HG03095 (cell line): ENCODE measurements around the gene S100A3.

ENCODE experiments used
- ATAC-seq: cut with Tn5 transposase; IDR thresholded peaks from one replicate; pipeline ENCODE4 v1.9.1; 2021; ENCODE audit warnings: moderate library complexity; ENCODE audit not compliant: unreplicated experiment

S100A3 gene

DNA sequence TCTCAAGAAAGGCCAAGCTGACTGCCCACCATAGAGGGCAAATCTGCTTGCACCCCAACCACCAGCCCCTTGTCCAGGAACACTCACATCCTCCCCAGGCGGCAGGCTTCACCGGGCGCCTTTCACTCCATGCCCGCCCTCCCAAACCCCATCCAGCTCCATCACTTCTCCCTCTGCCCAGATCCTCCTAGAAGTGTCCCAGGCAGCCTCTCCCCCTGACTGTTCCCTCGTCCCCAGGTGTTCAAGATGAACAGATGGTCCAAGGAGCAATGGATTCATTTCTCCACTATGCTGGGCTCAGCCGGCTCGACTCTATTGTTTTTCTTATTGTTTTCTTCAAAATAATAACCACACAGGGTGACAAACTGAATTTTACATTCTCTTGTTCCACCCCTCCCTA lies 35.4 kb downstream of the S100A3 start:
- ATAC-seq = no peak

DNA sequence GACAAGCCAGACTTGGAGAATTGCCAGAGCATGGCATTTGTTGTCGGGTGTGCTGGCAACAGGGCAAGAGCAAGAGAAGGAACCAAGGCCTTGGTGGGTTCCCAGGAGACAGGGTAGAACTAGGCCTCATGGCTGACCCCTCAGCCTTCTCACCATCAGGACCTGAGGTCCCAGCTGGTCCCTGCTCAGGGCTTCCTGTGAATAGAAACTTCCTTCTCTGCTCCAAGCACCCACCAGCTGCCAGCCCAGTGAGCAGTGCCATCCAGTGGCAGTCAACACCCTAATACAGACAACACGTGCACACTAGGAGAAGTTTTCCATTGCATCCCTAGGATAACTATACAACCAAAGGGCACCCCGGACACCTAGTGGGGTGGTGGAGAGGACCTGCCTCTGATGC lies 36.0 kb downstream of the S100A3 start:
- no peak for ATAC-seq

- no peak for ATAC-seq
Observed at GRCh38 chr1:153510984-153511410, 38.1 kb downstream of the S100A3 start.

DNA sequence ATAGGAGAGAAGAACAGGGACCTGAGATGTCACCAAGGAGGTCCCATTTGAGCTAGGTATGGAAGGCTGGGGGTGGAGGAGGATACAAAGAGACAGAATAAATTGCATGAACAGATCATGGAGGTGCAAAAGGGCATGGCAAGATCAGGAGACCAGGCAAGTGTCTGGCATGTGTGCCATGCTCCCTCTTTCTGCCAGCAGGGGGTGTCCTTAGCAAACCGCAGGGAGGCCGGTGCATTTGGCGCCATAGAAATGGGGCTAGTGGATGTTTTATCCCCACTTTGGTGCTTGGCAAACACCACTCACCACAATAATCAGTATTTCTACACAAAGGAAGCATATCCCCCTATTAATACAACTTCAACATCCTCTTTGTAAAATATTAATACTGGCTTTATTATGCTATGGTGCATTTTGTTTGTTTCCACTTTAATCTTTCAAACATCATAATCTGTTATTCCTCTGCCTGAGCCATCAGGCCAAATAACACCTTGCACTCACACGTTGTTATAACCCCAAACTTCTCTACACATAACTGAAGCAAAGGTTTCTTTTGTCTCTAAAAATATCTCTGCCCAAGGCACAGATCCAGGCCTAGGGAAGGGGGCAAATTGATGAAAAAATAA lies 39.2 kb downstream of the S100A3 start:
- ATAC-seq = no peak

- no peak for ATAC-seq
Observed at GRCh38 chr1:153509036-153509435, 40.0 kb downstream of the S100A3 start.

DNA sequence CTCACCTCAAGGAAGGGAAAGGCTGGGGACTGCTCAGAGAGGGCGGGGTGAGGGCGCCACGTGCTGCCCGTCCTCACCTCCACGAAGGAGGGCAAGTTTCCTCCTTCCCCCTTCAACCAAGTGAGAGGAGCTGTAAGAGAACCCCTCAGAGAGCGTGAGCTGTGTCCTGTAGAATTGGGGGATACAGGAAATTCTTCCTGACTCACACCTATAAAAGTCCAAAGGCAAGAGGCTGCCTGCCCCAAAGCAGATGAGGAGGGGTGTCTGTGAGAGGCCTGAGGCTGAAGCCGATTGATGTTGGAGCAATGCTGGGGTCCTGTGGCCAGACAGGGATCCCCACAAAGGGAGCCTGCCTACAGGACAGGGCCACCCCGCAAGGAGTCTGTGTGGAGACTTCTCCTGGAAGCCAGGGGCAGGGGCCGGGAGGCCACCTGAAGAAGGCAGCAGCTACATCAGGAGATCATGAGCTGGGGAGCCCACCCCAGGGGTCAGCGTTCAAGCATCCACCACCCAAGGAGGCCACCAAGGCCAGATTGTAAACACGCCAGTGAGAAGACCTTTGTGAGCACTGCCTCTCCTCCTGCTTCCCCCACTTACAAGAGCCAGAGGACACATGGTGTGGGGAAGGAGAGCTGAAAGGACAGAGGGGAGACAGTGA lies 41.0 kb downstream of the S100A3 start:
- no peak for ATAC-seq

DNA sequence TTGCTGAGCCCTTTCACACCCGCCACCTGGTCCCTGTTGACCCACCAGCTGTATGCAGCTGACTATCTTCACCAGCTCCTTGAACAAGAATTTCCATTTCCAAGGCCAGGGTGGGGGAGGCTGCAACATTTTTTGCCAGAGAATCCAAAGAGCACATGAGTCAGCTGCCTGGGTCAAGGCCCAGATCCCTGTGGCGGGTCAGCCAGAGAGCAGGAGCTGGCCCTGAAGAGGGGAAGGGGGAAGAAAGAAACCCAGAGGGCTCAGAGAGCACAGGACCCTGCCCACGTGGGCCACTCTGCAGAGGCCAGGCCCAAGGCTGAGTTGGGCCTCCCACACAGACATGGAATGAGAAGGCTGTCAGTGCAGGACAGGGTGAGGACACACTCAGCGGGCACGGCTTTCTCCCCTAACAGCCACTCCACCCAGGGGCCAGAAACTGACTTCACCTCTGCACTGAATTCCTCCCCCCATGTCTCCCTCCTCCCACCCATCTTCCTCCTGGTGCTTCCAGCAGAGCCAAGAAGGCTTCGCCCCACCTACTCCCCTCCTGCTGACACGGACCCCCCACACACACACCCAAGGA lies 42.1 kb downstream of the S100A3 start:
- no peak for ATAC-seq

GRCh38 chr1:153506386-153506785 lies 42.7 kb downstream of the S100A3 start:
- ATAC-seq = no peak

DNA sequence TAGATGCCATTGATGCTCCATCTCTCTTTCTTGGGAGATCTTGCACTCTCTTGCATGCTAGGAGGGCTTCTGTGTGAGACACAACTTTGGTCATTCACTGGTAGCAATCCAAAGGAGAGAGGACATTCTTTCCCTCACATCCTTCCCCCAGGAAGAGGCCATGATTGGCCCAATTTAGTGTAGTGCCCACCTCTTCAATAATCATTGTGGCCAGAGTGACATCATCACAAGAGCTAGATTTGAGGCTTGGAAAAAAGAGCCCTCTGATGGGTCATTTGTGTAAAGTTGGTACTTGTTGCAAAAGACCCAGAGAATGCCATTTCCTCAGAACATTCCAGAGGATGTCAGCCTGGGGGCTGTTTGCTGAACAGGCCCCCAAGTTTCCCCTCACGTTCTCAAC lies 43.5 kb downstream of the S100A3 start:
- ATAC-seq = no peak

DNA sequence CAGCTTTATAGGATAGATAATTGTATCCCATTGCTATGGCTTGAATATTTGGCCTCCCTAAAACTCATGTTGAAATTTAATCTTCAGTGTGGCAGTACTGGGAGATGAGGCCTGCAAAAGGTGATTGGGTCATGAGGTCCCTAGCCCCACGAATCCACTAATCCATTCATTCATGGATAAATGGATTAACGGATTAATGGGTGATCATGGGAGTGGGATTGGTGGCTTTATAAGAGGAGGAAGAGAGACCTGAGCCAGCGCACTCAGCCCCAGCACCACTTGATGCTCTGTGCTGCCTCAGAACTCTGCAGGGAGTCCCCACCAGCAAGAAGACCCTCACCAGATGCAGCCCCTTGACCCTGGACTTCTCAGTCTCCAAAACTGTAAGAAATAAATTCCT lies 45.3 kb downstream of the S100A3 start:
- no peak for ATAC-seq

- ATAC-seq = no peak
Observed at GRCh38 chr1:153498746-153499145, 50.3 kb downstream of the S100A3 start.
